H54 (cell line): ENCODE data around the gene COL8A1.
"Not testable (repeated sequence)": the region's sequence is repeated elsewhere in the genome, so short reads cannot be mapped to it uniquely, and the experiment has no call there.

Source experiments
- DNase-seq: peaks from one replicate; pipeline ENCODE4 v3.0.0; 2011; ENCODE audit warnings: low spot score, mixed read lengths; ENCODE audit not compliant: insufficient read length
- FAIRE-seq: peaks from 3 replicates; lab custom pipeline; 2011; peaks lifted over from hg19 to GRCh38; lab: Jason Lieb, UNC
- POLR2A ChIP-seq: IDR thresholded peaks from 2 replicates; pipeline ENCODE4 v1.6.1; 2011; ENCODE audit warnings: low read depth, mild to moderate bottlenecking, low read length

COL8A1 gene

DNA sequence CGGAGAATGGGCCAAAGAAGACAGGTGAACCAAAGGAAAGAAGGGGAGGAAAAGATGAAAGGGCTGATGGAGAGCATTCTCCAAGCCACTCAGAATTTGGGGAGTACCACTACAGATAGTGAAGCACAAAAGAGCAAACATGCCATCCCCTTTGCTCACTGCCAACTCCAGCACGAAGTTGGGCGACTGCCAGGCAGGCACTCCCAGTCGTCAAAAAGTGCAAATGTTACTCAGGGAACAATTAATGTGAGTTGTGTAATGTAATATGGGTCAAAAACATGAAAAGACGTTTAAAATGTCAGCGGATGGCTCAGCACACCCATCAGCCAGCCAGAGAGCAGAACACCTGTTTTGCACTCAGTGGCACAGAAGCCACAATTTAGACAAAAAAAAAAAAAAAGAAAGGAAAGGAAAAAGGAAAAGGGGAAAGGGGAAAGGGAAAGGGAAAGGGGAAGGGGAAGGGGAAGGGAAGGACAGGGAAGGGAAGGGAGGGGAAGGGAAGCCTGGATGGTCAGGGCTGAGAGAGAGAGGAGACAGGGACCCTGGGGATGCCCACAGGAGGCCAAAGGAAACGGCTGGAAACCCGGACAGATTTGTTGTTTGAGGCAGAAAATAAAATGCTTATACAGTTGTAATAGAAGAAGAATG is 82.7 kb downstream of the COL8A1 start:
- DNase-seq = no peak
- FAIRE-seq = peak; percentile 75
- TF ChIP-seq POLR2A = no peak

DNA sequence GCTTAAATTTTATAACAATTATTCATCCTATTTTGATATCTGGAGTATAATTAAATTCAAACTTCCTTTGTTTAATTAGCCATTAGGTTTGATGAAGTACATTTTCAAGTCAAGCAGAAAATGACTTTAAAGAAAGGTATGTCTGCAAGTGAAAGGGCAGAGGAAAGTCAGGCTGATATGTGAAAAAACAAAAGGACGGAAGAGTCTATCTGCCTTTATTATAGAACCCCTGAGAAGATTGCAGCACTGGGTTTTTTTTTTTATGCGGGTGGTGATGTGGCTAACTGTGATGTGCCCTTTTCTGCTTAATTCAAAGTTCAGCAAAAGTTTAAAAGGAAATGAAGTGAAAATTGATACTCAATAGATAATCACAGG is 83.2 kb downstream of the COL8A1 start:
- FAIRE-seq (peak; percentile 27), DNase-seq (no peak)
- no peak for TF ChIP-seq POLR2A

DNA sequence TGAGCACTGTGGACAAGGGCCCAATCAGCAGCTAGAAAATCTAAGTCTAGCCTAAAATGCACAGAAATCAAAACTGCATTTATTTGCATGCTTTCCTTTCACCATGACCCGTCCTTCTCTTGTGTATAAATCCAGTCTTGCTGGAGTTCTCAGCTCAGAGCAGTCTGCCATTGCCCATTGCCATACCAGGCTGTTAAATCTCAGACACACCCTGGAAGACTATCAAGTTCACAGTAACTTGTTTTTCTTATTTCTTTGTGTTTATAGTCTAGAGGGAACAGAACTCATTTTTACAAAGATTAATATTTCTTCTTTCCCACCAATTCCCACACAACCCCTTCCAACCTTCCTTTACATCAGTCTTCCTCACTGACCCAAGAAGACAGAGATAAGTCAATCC is 85.9 kb downstream of the COL8A1 start:
- DNase-seq (no peak), FAIRE-seq (no peak)

DNA sequence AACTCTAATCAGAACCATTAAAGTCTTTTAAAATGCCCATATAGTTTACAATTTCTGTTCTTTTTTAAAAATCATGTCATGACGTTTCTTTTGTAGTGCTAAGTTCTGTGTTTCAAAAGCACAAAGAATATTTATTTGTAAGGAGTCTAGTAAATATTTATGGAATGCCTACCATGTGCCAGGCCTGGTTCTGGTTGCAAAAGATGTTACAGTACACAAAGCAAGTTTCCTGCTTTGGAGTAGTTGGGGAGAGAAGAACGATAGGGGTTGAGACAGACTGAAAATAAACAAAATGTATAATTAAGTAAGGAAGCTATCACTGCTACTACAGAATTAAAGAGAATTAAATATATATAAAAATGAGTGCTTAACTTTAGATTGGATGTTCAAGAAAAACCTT is 92.5 kb downstream of the COL8A1 start:
- FAIRE-seq (no peak), DNase-seq (no peak)
- no peak for TF ChIP-seq POLR2A

More for the DNA sequence above, 85.9 kb downstream of the COL8A1 start:
- no peak for TF ChIP-seq POLR2A

DNA sequence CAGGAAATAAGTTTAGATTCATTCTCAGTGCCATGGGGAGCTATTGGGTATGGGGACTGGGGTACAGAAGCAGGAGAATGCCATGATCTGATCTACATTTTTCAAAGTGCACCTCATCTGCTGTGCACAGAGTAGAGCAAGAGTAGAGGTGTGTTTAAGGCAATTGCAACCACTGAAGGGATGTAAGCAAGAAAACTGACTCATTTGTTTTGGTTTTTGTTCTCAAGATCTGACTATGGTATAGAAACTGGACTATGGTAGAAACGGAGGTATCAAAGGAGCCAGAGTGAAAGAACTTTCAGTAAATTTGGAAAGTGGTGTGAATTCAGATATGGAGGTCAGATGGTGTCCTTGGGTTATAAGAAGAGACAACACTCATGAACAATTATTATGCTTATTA is 93.1 kb downstream of the COL8A1 start:
- DNase-seq = no peak
- no peak for FAIRE-seq
- no peak for TF ChIP-seq POLR2A

DNA sequence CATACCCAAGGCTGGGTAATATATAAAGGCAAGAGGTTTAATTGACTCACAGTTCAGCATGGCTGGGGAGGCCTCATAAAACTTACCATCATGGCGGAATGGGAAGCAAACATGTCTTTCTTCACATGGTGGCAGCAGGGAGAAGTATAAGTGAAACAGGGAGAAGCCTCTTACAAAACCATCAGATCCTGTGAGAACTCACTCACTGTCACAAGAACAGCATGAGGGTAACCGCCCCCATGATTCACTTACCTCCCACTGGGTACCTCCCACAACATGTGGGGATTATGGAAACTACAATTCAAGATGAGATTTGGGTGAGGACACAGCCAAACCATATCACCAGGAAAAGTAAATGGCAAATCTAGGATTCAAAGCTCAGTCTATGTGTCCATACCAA is 102.0 kb downstream of the COL8A1 start:
- FAIRE-seq = not testable (repeated sequence)

DNA sequence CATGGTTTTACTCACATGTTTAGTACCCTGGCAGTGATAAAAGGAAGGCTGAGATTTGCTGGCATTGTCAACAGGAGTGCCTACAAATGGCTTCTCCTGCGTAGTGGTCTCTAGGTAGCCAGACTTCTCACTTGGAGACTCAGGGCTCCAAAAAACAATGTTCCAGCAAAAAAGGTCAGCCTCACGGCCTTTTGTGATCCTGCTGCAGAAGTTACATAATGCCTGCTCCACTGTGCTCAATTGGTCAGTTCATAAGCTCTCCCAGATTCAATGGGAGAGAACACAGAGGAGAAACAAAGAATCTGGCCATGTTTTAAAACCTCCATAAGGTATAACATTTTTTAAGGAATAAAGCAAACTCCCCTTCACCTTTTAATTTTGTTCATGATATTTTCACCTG is 103.2 kb downstream of the COL8A1 start:
- TF ChIP-seq POLR2A = no peak
- no peak for DNase-seq
- no peak for FAIRE-seq

More for the DNA sequence above, 102.0 kb downstream of the COL8A1 start:
- DNase-seq = not testable (repeated sequence)

DNA sequence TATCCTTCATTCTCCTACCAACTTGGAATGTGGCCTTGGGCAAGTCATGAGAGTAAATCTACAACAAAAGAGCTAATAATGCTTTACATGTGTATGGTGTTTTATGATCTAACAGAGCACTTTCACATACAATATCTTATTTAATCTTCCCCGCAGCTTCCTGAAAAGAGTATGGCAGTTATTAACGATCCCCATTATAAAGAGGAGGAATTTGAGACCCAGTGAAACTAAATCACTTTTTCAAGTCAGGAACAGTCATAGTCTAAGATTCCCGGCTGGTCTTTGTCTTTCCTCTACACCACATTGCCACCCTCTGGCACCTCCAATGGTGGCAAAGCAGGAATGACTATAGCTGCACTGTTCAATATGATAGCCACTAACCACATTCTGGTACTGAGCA is 109.5 kb downstream of the COL8A1 start:
- FAIRE-seq (peak; percentile 93), DNase-seq (peak; percentile 2)
- no peak for TF ChIP-seq POLR2A

DNA sequence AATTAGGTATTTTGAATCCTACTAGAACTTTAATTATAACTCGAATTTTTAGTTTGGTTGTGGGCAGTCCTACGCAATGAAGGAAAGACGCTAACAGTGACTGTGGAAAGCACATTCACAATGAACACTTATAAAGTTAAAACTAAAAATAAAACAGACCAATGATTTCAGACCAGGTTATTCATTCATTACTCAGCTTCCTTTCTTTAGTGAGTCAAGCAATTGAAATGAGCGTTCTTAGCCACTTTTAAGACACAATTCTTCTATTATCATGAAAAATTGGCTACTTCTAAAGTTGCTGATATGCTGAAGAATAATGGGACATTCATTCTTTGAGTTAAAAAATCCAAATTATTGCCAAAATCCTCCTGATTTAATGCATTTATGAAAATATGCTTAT is 113.3 kb downstream of the COL8A1 start:
- no peak for TF ChIP-seq POLR2A
- FAIRE-seq = peak; percentile 90
- peak; percentile 9 for DNase-seq

DNA sequence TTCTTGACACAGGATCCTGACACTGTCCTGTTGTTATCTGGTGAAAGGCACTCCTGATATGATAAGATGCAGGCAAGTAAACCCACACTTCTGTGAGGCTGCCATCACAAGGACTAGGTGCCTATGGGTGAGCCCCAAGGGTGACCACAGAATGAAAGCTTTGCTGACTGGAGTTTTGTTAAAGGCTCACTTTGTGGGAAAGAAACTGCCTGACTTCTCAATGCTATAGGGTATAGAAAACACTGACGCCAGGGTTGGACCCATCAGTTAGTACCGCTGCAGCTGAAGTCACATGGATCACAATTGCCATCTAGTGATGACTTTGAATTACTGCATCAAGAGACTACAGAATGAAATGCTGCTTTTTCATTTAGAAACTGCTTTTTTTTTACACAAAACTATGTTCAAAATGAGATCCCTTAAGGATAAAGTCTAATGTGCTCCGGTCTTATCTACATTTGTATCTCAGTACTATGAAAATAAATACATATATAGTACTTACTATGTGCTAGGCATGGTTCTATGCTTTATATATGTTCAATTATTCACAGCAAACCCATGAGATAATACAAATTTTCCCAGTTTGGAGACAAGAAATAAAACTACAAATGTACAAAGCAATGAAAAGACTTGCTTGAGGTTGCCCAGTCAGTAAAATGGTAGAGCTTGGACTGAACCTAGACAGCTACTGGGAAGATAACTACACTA is 115.0 kb downstream of the COL8A1 start:
- DNase-seq (peak; percentile 15), FAIRE-seq (peak; percentile 99)
- TF ChIP-seq POLR2A = no peak

DNA sequence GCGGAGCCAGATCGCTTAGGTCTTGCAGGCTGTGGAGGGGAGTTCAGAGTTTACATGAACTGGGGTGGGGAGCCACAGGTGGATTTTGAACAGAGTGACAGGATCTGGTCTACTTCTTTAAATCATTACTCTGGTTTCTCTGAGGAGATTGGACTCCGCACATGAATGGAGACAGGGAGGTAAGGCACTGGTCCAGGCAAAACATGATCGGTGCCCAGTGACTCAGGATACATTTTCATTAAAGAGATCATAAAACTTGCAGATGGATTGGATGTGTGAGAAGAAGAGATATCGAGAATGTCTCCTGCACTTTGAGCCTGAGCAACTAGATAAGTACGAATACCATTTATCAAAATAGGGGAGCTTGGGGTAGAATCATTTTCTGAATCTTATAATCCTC is 117.4 kb downstream of the COL8A1 start:
- FAIRE-seq (no peak), DNase-seq (no peak)
- no peak for TF ChIP-seq POLR2A

DNA sequence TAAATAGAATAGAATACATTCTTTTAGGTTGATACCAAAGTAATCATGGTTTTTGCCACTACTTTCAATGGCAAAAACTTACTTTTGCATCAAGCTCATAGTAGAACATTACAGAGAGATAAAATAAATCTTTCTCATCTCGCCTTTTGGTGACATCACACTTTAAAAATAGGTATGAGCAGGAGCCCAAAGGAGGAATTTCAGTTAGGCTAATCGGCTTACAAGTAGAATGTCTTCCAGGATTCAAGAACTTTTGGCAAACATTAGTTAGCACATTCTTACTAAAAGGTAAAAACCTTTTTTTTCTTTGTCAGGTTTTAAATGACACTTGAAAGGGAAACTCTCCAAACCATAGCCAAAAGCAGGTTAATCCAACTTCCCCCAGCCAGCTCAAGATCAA is 119.6 kb downstream of the COL8A1 start:
- DNase-seq = no peak
- FAIRE-seq = no peak
- TF ChIP-seq POLR2A = no peak

DNA sequence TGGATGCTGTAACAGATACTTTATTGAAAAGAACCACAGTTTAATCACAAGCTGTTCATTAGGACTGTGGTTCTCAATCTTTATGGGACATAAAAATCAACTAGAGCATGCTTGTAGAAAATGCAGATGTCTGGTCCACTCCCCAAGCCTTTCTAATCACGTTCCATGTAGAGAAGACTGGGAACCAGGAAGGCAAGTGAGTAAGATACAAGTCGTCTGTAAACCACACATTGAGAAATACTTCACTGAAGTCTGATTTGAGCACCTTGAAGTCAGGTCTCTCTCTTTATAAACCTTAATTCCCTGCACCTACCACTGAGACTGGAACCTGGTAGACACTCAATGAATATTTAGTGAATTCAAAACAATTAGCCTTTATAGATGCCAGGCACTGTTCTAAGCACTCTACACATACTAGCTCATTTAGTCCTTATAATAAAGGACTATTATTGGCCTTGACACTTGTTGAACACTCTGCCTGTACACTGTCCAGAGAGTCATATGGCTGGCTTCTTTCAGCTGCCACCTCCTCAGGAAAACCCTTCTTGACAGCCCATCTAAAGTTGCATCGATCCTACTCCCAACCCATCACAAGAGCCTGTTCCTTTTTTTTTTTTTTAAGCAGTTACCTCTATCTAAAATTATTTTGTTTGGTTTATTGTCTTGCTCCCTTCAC is 120.2 kb downstream of the COL8A1 start:
- no peak for TF ChIP-seq POLR2A
- no peak for FAIRE-seq
- no peak for DNase-seq

DNA sequence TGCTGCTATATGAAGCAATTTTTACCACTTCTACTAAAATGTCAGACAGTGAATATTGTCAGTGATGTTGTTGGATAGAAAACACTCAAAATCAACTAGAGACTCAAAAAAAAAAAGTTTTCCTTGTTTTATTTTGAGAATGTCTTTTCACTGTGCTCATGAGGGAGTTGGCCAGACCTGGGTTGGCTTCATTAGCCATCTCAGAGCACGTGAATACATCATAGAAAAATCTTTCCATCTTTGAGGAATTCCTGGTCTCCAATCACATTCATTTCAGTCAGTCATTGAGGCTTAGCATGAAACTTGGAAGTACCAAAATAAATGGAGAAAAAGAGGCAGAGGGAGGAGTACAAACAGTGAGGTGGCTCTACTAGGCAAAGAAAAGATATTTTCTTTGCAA is 121.6 kb downstream of the COL8A1 start:
- TF ChIP-seq POLR2A = no peak
- no peak for FAIRE-seq
- DNase-seq = no peak
